Heart left ventricle (tissue), 16 donors: ENCODE data around the gene PARD3. TPM values are rescaled to one million over a fixed set of nuclear protein-coding genes. Genes with fewer than 3 reads are reported as not detected.

Experiments used
- ATAC-seq, 4 donors: fragments of 200-7000 bp; cut with Tn5 transposase; one replicate each; pipeline ENCODE4 v1.9.1; 2020 to 2022; ENCODE audit warnings: moderate library complexity in 4 of 4, mild to moderate bottlenecking in 3 of 4, moderate number of reproducible peaks in 1 of 4
- DNase-seq, 5 donors: peaks; one replicate each; pipeline ENCODE4 v3.0.0-alpha.2; 2020
- H3K27ac ChIP-seq, 12 donors: fragments of 200-600 bp; sonication (generic) in 4 of 12; one replicate each; pipeline versions ENCODE4 v1.5.0 to v1.8.0; 2016 to 2022; ENCODE audit warnings: mild to moderate bottlenecking in 2 of 12
- H3K27me3 ChIP-seq, 9 donors: fragments of 200-600 bp; sonication (generic) in 2 of 9; one replicate each; pipeline versions ENCODE4 v1.5.1 to v1.8.0; 2016 to 2022; ENCODE audit warnings: mild to moderate bottlenecking in 3 of 9
- H3K36me3 ChIP-seq, 9 donors: fragments of 200-600 bp; sonication (generic) in 2 of 9; one replicate each; pipeline versions ENCODE4 v1.5.0 to v1.8.0; 2018 to 2022; ENCODE audit warnings: mild to moderate bottlenecking in 2 of 9
- H3K4me1 ChIP-seq, 12 donors: fragments of 200-600 bp; sonication (generic) in 4 of 12; one replicate each; pipeline versions ENCODE4 v1.5.0 to v1.8.0; 2016 to 2022; ENCODE audit warnings: mild to moderate bottlenecking in 3 of 12
- H3K4me3 ChIP-seq, 12 donors: fragments of 200-600 bp; sonication (generic) in 4 of 12; one replicate each; pipeline versions ENCODE4 v1.5.0 to v1.8.0; 2017 to 2022; ENCODE audit warnings: mild to moderate bottlenecking in 9 of 12, moderate library complexity in 4 of 12
- H3K9me3 ChIP-seq, 12 donors: fragments of 200-600 bp; sonication (generic) in 4 of 12; one replicate each; pipeline versions ENCODE4 v1.5.0 to v1.8.0; 2016 to 2022; ENCODE audit warnings: mild to moderate bottlenecking in 1 of 12
- POLR2A ChIP-seq, 2 donors: fragments of 450-650 bp; IDR thresholded peaks; one replicate each; pipeline ENCODE4 v1.6.1; 2017; ENCODE audit warnings: antibody characterized with exemption in 2 of 2, mild to moderate bottlenecking in 2 of 2, moderate library complexity in 2 of 2
- WGBS, 4 donors: extraction: QIAGEN DNeasy Blood & Tissue Kit in 2 of 4; methylation state at CpG; one replicate each; pipeline versions ENCODE4 v1.1.5 to v1.1.7; 2013 to 2018; 5-methylcytosine and 5-hydroxymethylcytosine counted together
- intact Hi-C, 10 donors: fragments of 100-400 bp; cut with DNase I; formaldehyde crosslinking; loops; one replicate each; pipeline versions ENCODE4 v1.11.1 to v1.14.2; 2022
- polyA plus RNA-seq, 2 donors: library from polyadenylated mRNA; stranded (reverse); fragments of 200-250 nt; gene quantifications; one replicate each; pipeline ENCODE4 v1.2.3, GENCODE V29; 2013
- total RNA-seq, 9 donors: library from RNA; depleted of rRNA in 2 of 9; stranded (reverse); fragments of >200 nt in 2 of 9; fragmentation: NEBNext Ultra II Directional in 3 of 9; extraction: Animal tissue kit (Norgen Biotek cat#: 25700) in 3 of 9; gene quantifications; one replicate each; pipeline versions ENCODE4 v1.1.0 to v1.2.4, GENCODE V29; 2016 to 2023
- TF ChIP-seq, protein P1 (sequence below), 12 donors: fragments of 200-600 bp; sonication (generic) in 4 of 12; IDR thresholded peaks; one replicate each; pipeline versions ENCODE4 v1.5.0 to v1.8.0; 2018 to 2022; ENCODE audit warnings: antibody characterized with exemption in 12 of 12, mild to moderate bottlenecking in 5 of 12
- donor health status: ischemic (EF 13 %, LVEDD 7.1; RV severe dilation, severe dysfunction).
- donor health status: healthy with polysubstance abuse.
- donor health status: DM: no; HTN: yes; CAD: no.
- donor health status: DM: no; HTN: no; CAD: no.
- donor health status: ischemic (EF 25% LVEDD 6.9; RV normal size, moderate dysfunction).
- donor health status: ischemic (EF 25% LVEDD 5.7; RV mildly dilated, moderate dysfunction).
- donor health status: healthy.
- donor health status: DM: yes; HTN: yes; CAD: no.
- donor health status: ischemic (EF 35%, LVEDD 5.7; RV mildly dilated, moderate dysfunction).
- donor health status: nonischemic (EF 11% LVEDD 7.7; RV severe dilation, severe dysfunction).
- donor health status: DM: yes; HTN: yes; CAD: no.
- donor health status: PGD.
- donor health status: ischemic (EF 29% LVEDD 5.4; RV normal size, mild dysfunction).
- donor health status: nonischemic (EF 23%, LVEDD 6.1; RV moderate dilation, normal function).

The PARD3 gene
- total and polyA plus RNA-seq, 11 donors = 24.8 to 69.7 (median 33.1) TPM

- ATAC-seq = no peak
- no peak for TF ChIP-seq POLR2A (IDR thresholded peaks at IDR 0.05)
- TF ChIP-seq, protein P1, sequence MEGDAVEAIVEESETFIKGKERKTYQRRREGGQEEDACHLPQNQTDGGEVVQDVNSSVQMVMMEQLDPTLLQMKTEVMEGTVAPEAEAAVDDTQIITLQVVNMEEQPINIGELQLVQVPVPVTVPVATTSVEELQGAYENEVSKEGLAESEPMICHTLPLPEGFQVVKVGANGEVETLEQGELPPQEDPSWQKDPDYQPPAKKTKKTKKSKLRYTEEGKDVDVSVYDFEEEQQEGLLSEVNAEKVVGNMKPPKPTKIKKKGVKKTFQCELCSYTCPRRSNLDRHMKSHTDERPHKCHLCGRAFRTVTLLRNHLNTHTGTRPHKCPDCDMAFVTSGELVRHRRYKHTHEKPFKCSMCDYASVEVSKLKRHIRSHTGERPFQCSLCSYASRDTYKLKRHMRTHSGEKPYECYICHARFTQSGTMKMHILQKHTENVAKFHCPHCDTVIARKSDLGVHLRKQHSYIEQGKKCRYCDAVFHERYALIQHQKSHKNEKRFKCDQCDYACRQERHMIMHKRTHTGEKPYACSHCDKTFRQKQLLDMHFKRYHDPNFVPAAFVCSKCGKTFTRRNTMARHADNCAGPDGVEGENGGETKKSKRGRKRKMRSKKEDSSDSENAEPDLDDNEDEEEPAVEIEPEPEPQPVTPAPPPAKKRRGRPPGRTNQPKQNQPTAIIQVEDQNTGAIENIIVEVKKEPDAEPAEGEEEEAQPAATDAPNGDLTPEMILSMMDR (IDR thresholded peaks at IDR 0.05) = no peak
- WGBS, 4 donors = 94 to 98% (median 97%) methylated on average over 4 of the region's 4 CpGs
Observed at GRCh38 chr10:34587002-34587679, 228.0 kb downstream of the PARD3 start.

DNA sequence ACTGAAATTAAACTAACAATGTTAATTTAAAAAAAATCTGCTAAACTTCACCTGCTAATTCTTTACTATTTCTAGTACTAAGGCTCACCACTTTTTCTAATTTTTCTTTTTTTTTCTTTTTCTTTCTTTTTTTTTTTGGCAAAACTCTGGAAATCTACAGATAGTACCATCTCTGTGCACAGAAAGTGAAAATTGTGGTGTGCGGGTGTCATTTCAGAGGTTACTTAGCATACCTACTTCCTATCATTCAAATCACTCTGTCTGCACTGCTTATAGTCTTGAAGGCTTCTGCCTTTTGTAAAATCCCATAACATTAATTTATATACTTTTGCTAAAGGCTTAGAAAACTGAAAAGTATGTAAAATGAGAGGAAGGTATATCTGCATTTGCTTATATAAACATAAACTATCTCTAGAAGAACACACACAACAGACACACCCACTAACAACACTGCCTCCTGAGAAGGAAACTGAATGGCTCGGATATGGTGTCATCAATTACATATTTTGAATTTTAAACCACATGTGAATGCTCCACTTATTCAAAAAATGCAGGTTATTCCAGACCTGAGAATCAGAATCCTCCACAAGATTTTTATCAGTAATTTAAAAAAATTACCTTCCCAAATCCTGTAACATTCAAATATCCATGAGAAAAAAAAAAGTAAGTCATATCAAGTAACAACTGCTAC, 229.5 kb downstream of the PARD3 start:
- Histone ChIP-seq H3K27me3 (no peaks in the 10 kb centered on the region), H3K4me1 (peaks cover 0 to 18% (median under 1%) of the 10 kb centered on the region in 12 donors), H3K36me3 (no peaks in the 10 kb centered on the region), H3K9me3 (peaks cover 0 to 3% (median 0%) of the 10 kb centered on the region in 12 donors), H3K4me3 (no peak overlapping the region), H3K27ac (no peak overlapping the region)
- WGBS, 4 donors = 91 to 96% (median 93%) methylated on average over 2 of the region's 2 CpGs
- TF ChIP-seq, protein P1 (IDR thresholded peaks at IDR 0.05) = no peak
- no peak for TF ChIP-seq POLR2A (IDR thresholded peaks at IDR 0.05)
- intact Hi-C loops = no loop called here
- DNase-seq (no peak), ATAC-seq (no peak)

More at GRCh38 chr10:34587002-34587679, 228.0 kb downstream of the PARD3 start:
- Histone ChIP-seq H3K9me3 (peaks cover 0 to 3% (median 0%) of the 10 kb centered on the region in 12 donors), H3K4me3 (no peak overlapping the region), H3K4me1 (peaks cover 0 to 15% (median 0%) of the 10 kb centered on the region in 12 donors), H3K27ac (no peak overlapping the region), H3K36me3 (no peaks in the 10 kb centered on the region), H3K27me3 (no peaks in the 10 kb centered on the region)
- DNase-seq = no peak
- intact Hi-C loops = no loop called here

GRCh38 chr10:34584164-34584563, 230.9 kb downstream of the PARD3 start:
- Histone ChIP-seq H3K27ac (no peak overlapping the region), H3K4me1 (peaks cover 0 to 24% (median 2%) of the 10 kb centered on the region in 12 donors), H3K4me3 (no peak overlapping the region), H3K36me3 (no peaks in the 10 kb centered on the region), H3K27me3 (no peaks in the 10 kb centered on the region), H3K9me3 (peaks cover 0 to under 1% (median 0%) of the 10 kb centered on the region in 12 donors)
- DNase-seq (no peak), ATAC-seq (peak in 3 of 4 donors; percentile 20 to 70 (median 66))
- TF ChIP-seq, protein P1 (IDR thresholded peaks at IDR 0.05) = no peak
- TF ChIP-seq POLR2A (IDR thresholded peaks at IDR 0.05) = no peak
- intact Hi-C loops = no loop called here

GRCh38 chr10:34581801-34582532, 233.1 kb downstream of the PARD3 start:
- Histone ChIP-seq H3K36me3 (no peaks in the 10 kb centered on the region), H3K27ac (no peak overlapping the region), H3K27me3 (no peaks in the 10 kb centered on the region), H3K4me1 (peaks cover 0 to 24% (median 3%) of the 10 kb centered on the region in 12 donors), H3K4me3 (no peak overlapping the region), H3K9me3 (no peaks in the 10 kb centered on the region)
- TF ChIP-seq POLR2A (IDR thresholded peaks at IDR 0.05) = no peak
- TF ChIP-seq, protein P1 (IDR thresholded peaks at IDR 0.05) = no peak
- 81 to 83% (median 82%) methylated on average over 6 of the region's 6 CpGs for WGBS, 4 donors
- DNase-seq (no peak), ATAC-seq (no peak)
- intact Hi-C loops = no loop called here
